ENCODE results near the gene RAB35. TPM values are rescaled to one million over a fixed set of nuclear protein-coding genes. Genes with fewer than 3 reads are reported as not detected.

Gene RAB35
- total RNA-seq: 23.2 and 36.7 TPM in 2 replicates

GRCh38 chr12:120116441-120116791, at the start of gene RAB35:
Gene RAB35, minus strand, starts transcription at chr12:120116753. Its CDS starts 103 bp downstream, at chr12:120116650.

Other genes starting within 250 kb of the RAB35 start
- 8.3 and 12.3 TPM in 2 replicates for gene CIT, start 239.4 kb downstream of the RAB35 start, total RNA-seq
- gene BICDL1, start 127.5 kb downstream of the RAB35 start, total RNA-seq: under 0.01 TPM in 1 of 2 replicates, not detected in the other
- gene GCN1, start 78.0 kb upstream of the RAB35 start, total RNA-seq: 45.3 and 82.0 TPM in 2 replicates
- gene RPLP0, start 84.4 kb upstream of the RAB35 start, total RNA-seq: 6,143 and 7,072 TPM in 2 replicates
- 57.2 and 95.7 TPM in 2 replicates for gene PXN, start 149.0 kb upstream of the RAB35 start, total RNA-seq
- under 0.01 TPM in 2 replicates for gene RNU4-2, start 175.2 kb upstream of the RAB35 start, total RNA-seq
- gene RNU4-1, start 176.5 kb upstream of the RAB35 start, total RNA-seq: under 0.01 TPM in 2 replicates
- 0.78 and 5.6 TPM in 2 replicates for gene SIRT4, start 185.6 kb upstream of the RAB35 start, total RNA-seq
- not detected in 2 replicates for gene PLA2G1B, start 211.0 kb upstream of the RAB35 start, total RNA-seq

Data from epithelial cell of alveolus of lung (primary cell).